ENCODE data around the gene RPS6KA5. TPM values are rescaled to one million over a fixed set of nuclear protein-coding genes. Genes with fewer than 3 reads are reported as not detected.

Gene RPS6KA5
- total RNA-seq, result 0.35 and 0.51 TPM in 2 replicates

DNA sequence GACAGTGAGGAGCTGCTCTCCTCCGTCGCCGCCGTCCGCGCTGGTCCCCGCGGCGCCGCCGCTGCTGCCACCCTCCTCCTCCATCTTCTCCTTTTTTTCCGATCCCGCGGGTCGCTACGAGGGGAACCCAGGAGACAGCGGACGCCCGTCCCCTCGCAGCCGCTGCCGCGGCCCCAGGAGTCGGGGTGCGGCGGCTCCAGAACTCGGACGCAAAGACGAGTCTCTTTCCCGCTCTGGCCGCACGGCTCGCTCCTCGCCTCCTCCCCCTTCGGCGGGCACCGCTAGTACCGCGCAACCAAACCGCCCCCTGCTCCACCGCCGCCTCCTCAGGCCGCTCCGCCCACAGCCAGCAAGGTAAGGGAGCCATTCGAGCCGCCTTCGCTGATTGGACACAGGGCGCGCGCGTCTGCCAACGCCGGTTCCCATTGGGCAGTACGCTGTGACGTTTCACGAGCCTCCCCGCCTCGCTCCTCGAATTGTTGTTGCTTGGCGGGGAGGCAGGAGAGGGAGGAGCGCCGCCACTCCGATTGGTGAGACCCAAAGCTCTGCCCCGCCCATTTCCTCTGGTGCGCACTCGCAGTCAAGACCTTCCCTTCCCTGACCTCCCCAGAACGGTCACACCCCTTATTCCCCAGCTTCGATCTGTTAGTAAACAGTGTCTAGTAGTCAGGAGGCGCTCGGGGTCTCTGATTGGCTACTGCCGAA is at the start of gene RPS6KA5:
RPS6KA5 (minus strand) TSS at position 291 of the 705 bp plus-strand sequence; CDS start at position 84, 207 bp downstream.

GRCh38 chr14:90815822-90816662 is 244.4 kb downstream of the RPS6KA5 start, which contains the start of gene TTC7B:
Gene TTC7B (minus strand): TSS chr14:90816430. CDS start chr14:90816295, 135 bp downstream.

Other genes starting within 250 kb of the RPS6KA5 start
- gene TTC7B, start 244.2 kb downstream of the RPS6KA5 start, total RNA-seq, result 25.6 and 28.7 TPM in 2 replicates
- gene DGLUCY, start 53.4 kb upstream of the RPS6KA5 start, total RNA-seq, result 20.9 and 32.4 TPM in 2 replicates
- 0.09 and 0.47 TPM in 2 replicates for gene GPR68, start 184.1 kb upstream of the RPS6KA5 start, total RNA-seq